GM12865 (cell line): ENCODE data around the gene TWNK.
"Not testable (repeated sequence)": the region's sequence is repeated elsewhere in the genome, so short reads cannot be mapped to it uniquely, and the experiment has no call there.

Source experiments
- DNase-seq: peaks from one replicate; pipeline ENCODE4 v3.0.0; 2010; ENCODE audit warnings: low read depth
- H3K4me3 ChIP-seq: 2 replicates; pipeline ENCODE4 v1.5.1; 2011; ENCODE audit warnings: mild to moderate bottlenecking, low read depth, low read length, control low read depth
- CTCF ChIP-seq: IDR thresholded peaks from 2 replicates; pipeline ENCODE4 v1.5.1; 2011; ENCODE audit warnings: low read length, control low read depth, low read depth, inconsistent platforms; ENCODE audit not compliant: insufficient read depth; ENCODE audit errors: missing control alignments

The TWNK gene

GRCh38 chr10:100972115-100972903 lies 15.0 kb upstream of the TWNK start:
- no peak overlapping the region for H3K4me3 ChIP-seq
- no peak for TF ChIP-seq CTCF
- no peak for DNase-seq

GRCh38 chr10:100972904-100973535 lies 14.3 kb upstream of the TWNK start:
- no peak overlapping the region for H3K4me3 ChIP-seq
- no peak for DNase-seq
- no peak for TF ChIP-seq CTCF

- DNase-seq, H3K4me3 ChIP-seq: not testable (repeated sequence)
Measured at GRCh38 chr10:100975397-100975796, 11.9 kb upstream of the TWNK start.

- no peak for DNase-seq
- no peak for TF ChIP-seq CTCF
- no peak overlapping the region for H3K4me3 ChIP-seq
Measured at GRCh38 chr10:100976906-100977305, 10.4 kb upstream of the TWNK start.

GRCh38 chr10:100977436-100977835 lies 9.9 kb upstream of the TWNK start:
- no peak overlapping the region for H3K4me3 ChIP-seq
- no peak for TF ChIP-seq CTCF
- DNase-seq = no peak

GRCh38 chr10:100978121-100978900 lies 9.0 kb upstream of the TWNK start:
- no peak for DNase-seq
- H3K4me3 ChIP-seq = no peak overlapping the region
- TF ChIP-seq CTCF = no peak

- DNase-seq = no peak
- TF ChIP-seq CTCF = no peak
- H3K4me3 ChIP-seq = no peak overlapping the region
Measured at GRCh38 chr10:100978901-100979195, 8.5 kb upstream of the TWNK start.
